Lower leg skin (tissue), 4 donors: Measurements from ENCODE around the gene PAEP. TPM values are rescaled to one million over a fixed set of nuclear protein-coding genes. Genes with fewer than 3 reads are reported as not detected.

ENCODE experiments used
- DNase-seq, 2 donors: peaks; one replicate each; pipeline ENCODE4 v3.0.0-alpha.2; 2019; ENCODE audit warnings: low spot score in 2 of 2
- H3K4me3 ChIP-seq: fragments of 200-600 bp; sonication (generic); 2 replicates; pipeline ENCODE4 v1.5.1; 2017; ENCODE audit warnings: mild to moderate bottlenecking, low read depth; ENCODE audit not compliant: poor library complexity, severe bottlenecking
- POLR2A ChIP-seq, 2 donors: fragments of 450-650 bp; IDR thresholded peaks; one replicate each; pipeline ENCODE4 v1.6.1; 2016 to 2017; ENCODE audit warnings: antibody characterized with exemption in 2 of 2, mild to moderate bottlenecking in 1 of 2, moderate library complexity in 1 of 2
- WGBS, 2 donors: methylation state at CpG; one replicate each; pipeline ENCODE4 v1.1.5; 2018; 5-methylcytosine and 5-hydroxymethylcytosine counted together
- intact Hi-C: fragments of 100-400 bp; cut with DNase I; formaldehyde crosslinking; loops from one replicate; pipeline ENCODE4 v1.15.0; 2023; ENCODE audit warnings: low total_unique reads
- total RNA-seq, 4 donors: library from RNA; depleted of rRNA; stranded (reverse); fragments of >200 nt; gene quantifications; one replicate each; pipeline ENCODE4 v1.1.0, GENCODE V29; 2016
- TF ChIP-seq, protein P1 (sequence below), 3 donors: fragments of 450-650 bp; IDR thresholded peaks; one replicate each; pipeline ENCODE4 v1.5.1; 2016; ENCODE audit warnings: antibody characterized with exemption in 3 of 3, mild to moderate bottlenecking in 3 of 3, moderate library complexity in 2 of 3

PAEP gene
- total RNA-seq, 4 donors from 2014 or later, result 0.71 to 2.7 (median 0.89) TPM; not detected in 1

DNA sequence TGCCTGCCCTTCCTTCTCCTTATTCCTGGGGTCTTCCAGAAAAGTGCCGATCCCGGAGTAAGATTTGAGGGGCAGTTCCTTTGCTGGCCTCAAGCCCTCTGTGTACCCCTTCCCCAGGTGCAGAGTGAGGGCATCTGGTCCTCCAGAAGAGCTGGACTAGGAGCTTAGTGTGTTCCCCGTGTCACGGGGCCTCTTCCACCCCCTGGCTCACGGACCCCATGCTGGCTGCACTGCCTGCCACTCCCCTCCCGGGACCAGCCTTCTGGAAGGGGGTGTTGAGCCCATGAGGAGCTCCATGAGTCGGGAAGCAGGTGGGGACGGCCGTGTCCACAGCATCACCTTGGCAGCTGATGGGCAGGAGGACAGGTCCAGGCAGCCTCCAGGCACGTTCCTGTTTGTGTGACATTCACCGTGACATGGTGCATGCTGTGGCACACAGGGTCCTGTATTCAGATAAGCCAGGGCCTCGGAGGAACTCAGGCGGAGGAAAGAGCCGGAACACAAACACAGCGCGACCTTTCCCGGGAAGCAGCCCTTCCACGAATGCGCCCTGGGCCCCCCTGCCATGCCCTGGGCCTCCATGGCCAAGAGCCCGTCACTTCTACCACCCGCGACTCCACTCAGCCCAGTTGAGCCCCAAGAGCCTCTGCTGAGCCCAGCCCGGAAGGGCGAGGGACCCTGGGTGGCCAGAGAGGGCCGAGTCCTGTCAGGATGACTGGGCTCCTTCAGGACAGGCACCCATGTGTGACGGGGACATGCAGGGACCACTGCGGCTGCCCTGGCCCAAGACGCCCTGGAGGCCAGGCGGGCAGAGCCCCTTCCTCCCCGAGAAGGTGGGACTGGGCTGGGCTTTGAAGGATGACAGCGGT is 46.2 kb upstream of the PAEP start:
- DNase-seq, result peak in 1 of 2 donors; percentile 74
- intact Hi-C loops, result no loop called here
- no peak overlapping the region for H3K4me3 ChIP-seq
- TF ChIP-seq, protein P1, sequence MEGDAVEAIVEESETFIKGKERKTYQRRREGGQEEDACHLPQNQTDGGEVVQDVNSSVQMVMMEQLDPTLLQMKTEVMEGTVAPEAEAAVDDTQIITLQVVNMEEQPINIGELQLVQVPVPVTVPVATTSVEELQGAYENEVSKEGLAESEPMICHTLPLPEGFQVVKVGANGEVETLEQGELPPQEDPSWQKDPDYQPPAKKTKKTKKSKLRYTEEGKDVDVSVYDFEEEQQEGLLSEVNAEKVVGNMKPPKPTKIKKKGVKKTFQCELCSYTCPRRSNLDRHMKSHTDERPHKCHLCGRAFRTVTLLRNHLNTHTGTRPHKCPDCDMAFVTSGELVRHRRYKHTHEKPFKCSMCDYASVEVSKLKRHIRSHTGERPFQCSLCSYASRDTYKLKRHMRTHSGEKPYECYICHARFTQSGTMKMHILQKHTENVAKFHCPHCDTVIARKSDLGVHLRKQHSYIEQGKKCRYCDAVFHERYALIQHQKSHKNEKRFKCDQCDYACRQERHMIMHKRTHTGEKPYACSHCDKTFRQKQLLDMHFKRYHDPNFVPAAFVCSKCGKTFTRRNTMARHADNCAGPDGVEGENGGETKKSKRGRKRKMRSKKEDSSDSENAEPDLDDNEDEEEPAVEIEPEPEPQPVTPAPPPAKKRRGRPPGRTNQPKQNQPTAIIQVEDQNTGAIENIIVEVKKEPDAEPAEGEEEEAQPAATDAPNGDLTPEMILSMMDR (IDR thresholded peaks at IDR 0.05), result no peak
- TF ChIP-seq POLR2A (IDR thresholded peaks at IDR 0.05), result no peak
- WGBS, 2 donors, result 86 to 89% methylated on average over 21 to 28 of the region's 31 CpGs

DNA sequence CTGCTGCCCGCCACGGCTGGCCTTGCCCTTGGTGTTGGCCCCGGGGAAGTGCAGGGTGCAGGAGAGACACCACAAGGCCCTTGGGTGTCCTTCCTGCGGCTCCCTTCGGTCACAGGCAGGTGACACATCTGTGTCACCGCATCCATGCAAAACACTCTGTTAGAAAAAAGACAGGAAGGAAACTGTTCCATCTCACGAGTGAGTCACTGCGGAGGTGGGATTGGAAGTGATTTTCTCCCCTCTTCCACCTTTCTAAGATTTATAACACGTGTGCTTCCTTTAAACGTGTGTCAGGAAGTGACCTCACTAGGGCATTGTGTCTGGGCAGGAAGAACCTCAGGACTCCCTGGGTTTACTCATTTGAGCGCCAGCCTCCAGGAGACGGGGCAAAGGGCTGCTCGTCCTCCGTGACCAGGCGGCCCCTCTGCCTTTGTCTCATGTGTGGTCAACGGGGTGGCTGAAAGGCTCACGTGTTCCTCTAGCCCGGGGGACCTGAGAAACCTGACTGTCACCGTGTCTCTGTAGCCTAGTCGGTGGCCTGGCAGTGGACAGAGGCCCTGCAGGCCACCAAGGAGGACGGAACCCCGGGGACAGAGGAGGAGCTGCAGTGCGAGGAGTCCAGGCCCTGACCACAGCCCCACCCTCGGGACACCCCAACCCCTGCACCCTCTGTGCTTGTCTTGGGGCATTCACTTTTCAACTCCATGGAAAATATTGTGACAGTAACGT is 45.3 kb upstream of the PAEP start:
- peak in 1 of 2 donors; percentile 69 for DNase-seq
- 74 to 76% methylated on average over 25 of the region's 25 CpGs for WGBS, 2 donors
- intact Hi-C loops, result no loop called here
- H3K4me3 ChIP-seq, result no peak overlapping the region
- TF ChIP-seq, protein P1 (IDR thresholded peaks at IDR 0.05), result no peak
- TF ChIP-seq POLR2A (IDR thresholded peaks at IDR 0.05), result no peak

DNA sequence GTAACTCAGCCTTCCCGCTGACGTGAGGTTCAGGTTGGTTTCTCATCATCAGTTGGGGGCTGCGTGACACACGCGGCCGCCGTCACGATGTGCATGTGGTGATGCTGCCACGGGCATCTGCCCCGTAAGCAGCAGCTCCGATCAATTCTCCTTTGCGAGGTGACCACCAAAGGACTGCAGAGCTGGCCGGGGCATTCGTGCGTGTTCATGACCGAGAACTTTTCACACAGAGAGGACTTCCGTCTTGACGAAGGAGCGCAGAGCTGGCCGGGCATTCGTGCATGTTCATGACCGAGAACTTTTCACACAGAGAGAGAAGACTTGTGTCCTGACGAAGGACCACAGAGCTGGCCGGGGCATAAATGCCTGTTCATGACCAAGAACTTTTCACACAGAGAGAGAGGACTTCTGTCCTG is 44.1 kb upstream of the PAEP start:
- TF ChIP-seq POLR2A (IDR thresholded peaks at IDR 0.05), result no peak
- TF ChIP-seq, protein P1 (IDR thresholded peaks at IDR 0.05), result no peak
- WGBS, 2 donors, result 90 to 92% methylated on average over 24 of the region's 24 CpGs
- H3K4me3 ChIP-seq, result no peak overlapping the region
- DNase-seq, result peak in 1 of 2 donors; percentile 74
- intact Hi-C loops, result no loop called here

DNA sequence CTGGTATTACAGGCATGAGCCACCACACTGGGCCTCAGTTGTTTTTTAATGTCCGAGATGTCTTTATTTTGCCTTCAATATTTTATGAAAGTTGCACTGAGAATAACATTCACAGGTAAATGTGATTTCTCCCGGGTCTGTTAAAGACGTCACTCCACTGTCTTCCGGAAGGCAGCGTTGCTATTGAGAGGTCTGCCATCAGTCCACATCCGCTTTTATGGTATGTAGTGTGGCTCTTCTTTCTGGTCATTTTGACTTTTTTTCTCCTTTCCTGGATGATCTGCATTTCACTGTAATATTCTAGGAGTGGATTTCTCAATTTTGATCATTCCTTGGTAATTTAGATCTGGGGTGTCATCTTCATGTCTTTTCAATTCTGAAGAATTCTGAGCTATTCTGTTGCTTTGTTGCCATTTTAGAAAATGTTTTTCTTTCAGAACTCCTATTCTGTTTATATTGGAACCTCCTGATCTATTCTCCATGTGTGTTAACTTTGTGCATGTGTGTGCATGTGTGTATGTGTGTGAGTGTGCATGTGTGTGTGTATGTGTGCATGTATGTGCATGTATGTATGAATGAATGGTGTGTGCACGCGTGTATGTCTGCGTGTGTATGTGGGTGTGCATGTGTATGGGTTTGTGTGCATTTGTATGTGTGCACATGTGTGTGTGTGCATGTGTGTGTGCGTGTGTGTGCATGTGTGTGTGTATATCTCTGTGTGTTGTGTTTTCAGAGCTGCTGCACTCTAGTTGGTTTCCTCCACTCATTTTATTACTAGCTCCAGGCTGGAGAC is 42.2 kb upstream of the PAEP start:
- no peak for DNase-seq
- TF ChIP-seq, protein P1 (IDR thresholded peaks at IDR 0.05), result no peak
- TF ChIP-seq POLR2A (IDR thresholded peaks at IDR 0.05), result no peak
- intact Hi-C loops, result no loop called here
- no peak overlapping the region for H3K4me3 ChIP-seq
- WGBS, 2 donors, result 89 to 94% methylated on average over 10 of the region's 10 CpGs

DNA sequence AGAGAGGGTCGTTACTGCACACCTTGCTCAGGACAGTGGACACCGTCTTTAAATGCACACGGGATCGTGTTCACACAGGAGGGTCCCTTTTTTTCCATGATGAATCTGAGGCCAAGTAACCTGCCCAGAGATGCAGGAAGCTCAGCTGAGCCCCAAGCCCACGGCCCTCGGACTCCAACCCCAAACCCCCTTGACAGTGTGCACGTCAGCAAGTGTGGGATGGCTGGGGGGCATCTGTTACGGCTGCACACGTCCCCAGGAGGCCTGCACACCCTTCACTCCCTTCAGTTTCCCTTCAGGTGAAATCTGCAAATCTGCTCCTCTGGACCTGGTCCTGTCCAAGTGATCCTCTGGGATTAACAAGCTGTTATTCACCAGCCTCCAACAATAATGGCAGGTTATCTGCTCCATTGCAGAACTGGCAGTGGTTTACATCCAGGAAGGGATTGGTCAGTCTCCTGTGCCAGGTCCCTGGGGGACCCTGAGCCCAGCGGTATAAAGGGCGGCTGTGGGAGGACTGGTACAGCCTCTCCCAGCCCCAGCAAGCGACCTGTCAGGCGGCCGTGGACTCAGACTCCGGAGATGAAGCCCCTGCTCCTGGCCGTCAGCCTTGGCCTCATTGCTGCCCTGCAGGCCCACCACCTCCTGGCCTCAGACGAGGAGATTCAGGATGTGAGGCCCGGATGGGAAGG is 40.5 kb upstream of the PAEP start, which contains the start of gene LCN1:
Gene LCN1, plus strand, starts transcription at position 525 of the 692 bp plus-strand sequence. Its CDS starts 58 bp downstream, at position 583.
- DNase-seq, result peak in 1 of 2 donors; percentile 68
- TF ChIP-seq POLR2A (IDR thresholded peaks at IDR 0.05), result no peak
- TF ChIP-seq, protein P1 (IDR thresholded peaks at IDR 0.05), result no peak
- intact Hi-C loops, result no loop called here
- 78 to 82% methylated on average over 15 to 18 of the region's 18 CpGs for WGBS, 2 donors
- no peak within 1 kb of the TSS for H3K4me3 ChIP-seq
